SK-N-MC (cell line): ENCODE data around the gene HCRTR1.
A peak's percentile ranks its signal among the peaks of the same experiment; 100 is the strongest.

Source experiments
- DNase-seq: peaks from one replicate; pipeline ENCODE4 v3.0.0-alpha.2; 2011; ENCODE audit warnings: low read depth, low spot score
- H3K27ac ChIP-seq: fragments of 200-600 bp; sonication (generic); 2 replicates; pipeline ENCODE4 v1.5.1; 2016; ENCODE audit warnings: mixed run types
- H3K36me3 ChIP-seq: fragments of 200-600 bp; sonication (generic); 2 replicates; pipeline ENCODE4 v1.6.1; 2017; ENCODE audit warnings: antibody characterized with exemption, low read length, mixed read lengths; ENCODE audit not compliant: insufficient read depth
- H3K4me3 ChIP-seq: fragments of 200-600 bp; sonication (generic); 2 replicates; pipeline ENCODE4 v1.5.1; 2016
- H3K9ac ChIP-seq: fragments of 200-600 bp; sonication (generic); 2 replicates; pipeline ENCODE4 v1.8.0; 2017; ENCODE audit warnings: mixed run types, mixed read lengths; ENCODE audit not compliant: insufficient read length
- H3K9me3 ChIP-seq: fragments of 200-600 bp; sonication (generic); 2 replicates; pipeline ENCODE4 v1.6.1; 2017; ENCODE audit warnings: low read depth, mild to moderate bottlenecking, antibody characterized with exemption, low read length, moderate library complexity, mixed read lengths
- EZH2 ChIP-seq: fragments of 200-600 bp; sonication (generic); IDR thresholded peaks from one replicate; pipeline ENCODE4 v1.6.1; 2017; ENCODE audit warnings: antibody characterized with exemption
- FOXP2 ChIP-seq: optimal IDR thresholded peaks from 2 replicates; pipeline ENCODE3; 2011; ENCODE audit warnings: mild to moderate bottlenecking, moderate library complexity; ENCODE audit not compliant: insufficient read depth; ENCODE audit errors: extremely low read length, control extremely low read depth
- POLR2AphosphoS5 ChIP-seq: IDR thresholded peaks from 2 replicates; pipeline ENCODE4 v1.6.1; 2012; ENCODE audit warnings: mild to moderate bottlenecking, low read depth, low read length, borderline replicate concordance

HCRTR1 gene

DNA sequence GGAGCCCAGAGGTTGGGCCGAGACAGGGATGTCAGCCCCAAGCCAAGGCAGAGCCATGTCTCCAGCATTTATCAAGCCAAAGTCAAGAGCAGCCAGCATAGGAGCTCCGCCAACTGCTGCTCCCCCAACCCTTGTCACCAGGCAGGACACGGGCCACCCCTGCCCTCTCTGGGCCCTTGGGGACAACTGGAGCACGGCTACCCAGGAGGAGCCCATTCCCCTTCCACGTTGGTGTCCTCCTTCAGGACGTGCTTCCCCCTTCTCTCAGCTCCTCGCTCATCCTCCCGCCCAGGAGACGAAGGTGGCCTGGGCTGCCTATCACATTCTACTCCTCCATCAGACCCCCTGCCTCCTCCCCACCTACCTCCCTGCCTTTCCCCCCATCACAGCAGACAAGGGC, 47.0 kb downstream of the HCRTR1 start:
- DNase-seq: no peak
- H3K9ac ChIP-seq: no peak overlapping the region
- no peaks in the 10 kb centered on the region for H3K9me3 ChIP-seq
- peaks cover 62% of the 10 kb centered on the region for H3K36me3 ChIP-seq
- no peak for TF ChIP-seq EZH2
- TF ChIP-seq POLR2AphosphoS5: no peak
- TF ChIP-seq FOXP2: no peak
- H3K4me3 ChIP-seq: no peak overlapping the region
- no peak overlapping the region for H3K27ac ChIP-seq

DNA sequence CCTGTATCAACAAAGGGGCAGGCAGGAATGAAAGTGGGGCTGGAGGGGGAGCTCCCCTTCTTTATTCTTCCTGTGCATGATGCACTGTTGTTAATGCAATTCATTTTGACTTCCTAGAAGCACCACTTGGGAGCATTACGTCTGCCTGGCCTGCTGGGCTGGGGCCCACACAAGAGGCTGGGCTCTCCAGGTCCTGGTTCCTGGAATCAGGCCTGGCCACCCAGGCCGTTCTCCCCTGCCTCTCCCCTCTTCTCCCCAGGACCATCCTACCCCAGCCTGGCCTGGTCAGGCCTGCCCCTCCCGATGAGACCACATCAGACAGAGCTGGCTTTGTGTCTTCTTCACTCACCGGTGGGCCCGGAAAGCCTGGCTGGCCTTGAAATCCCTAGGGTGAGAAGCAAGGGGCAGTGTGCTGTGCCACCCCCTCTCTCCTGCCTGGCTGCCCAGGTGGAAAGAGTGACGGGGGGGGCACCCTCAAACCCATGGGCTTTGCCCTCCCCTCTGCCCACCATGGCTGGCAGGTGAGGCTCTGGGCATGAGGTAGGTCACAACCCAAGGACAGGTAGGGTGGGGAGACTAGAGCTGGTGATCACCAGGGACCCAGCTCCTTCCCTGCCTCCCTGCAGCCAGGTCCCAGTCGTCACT, 47.9 kb downstream of the HCRTR1 start:
- H3K27ac ChIP-seq: no peak overlapping the region
- TF ChIP-seq EZH2 (no peak), FOXP2 (no peak), POLR2AphosphoS5 (no peak)

DNA sequence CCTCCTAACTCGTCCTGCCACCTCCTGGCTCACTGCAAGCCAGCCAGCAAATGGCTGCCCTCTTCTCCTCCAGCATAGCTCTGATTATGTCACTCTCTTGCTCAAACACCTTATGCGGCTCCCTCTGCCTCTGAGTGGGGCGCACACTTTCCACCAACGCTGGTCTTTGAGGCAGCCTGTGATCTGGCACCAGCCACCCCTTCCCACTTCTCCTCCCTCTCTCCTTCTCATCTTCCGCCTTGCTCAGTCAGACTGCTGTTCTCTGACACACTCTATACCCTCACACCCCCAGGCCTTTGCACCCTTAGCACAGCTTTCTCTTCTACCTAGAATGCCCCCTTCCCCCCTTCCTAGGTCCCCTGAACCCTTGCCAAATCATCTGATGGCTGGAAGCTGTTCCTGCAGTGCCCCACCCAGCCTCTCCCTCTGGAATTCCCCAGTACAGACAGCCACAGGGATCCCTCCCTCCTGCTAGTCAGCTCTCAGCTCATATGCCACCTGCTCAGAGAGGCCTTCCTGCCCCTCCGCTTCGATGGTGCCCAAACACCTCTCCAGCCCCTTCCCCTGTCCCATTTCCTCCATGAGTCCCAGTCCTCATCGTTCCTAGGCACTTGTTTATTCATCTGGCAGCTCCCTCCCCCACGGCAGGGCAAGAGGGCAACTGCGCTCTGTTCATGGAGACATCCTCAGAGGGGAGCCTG, 48.9 kb downstream of the HCRTR1 start:
- DNase-seq: no peak
- Histone ChIP-seq H3K9me3 (no peaks in the 10 kb centered on the region), H3K27ac (peak overlapping the region; percentile 51), H3K36me3 (peaks cover 57% of the 10 kb centered on the region; the same call in 1 of the 2 replicates), H3K9ac (no peak overlapping the region), H3K4me3 (no peak overlapping the region)
- TF ChIP-seq FOXP2 (no peak), EZH2 (no peak), POLR2AphosphoS5 (no peak)

More for the DNA sequence above, 47.9 kb downstream of the HCRTR1 start:
- no peaks in the 10 kb centered on the region for H3K9me3 ChIP-seq
- DNase-seq: no peak
- H3K36me3 ChIP-seq: peaks cover 58% of the 10 kb centered on the region; the same call in 1 of the 2 replicates
- no peak overlapping the region for H3K9ac ChIP-seq
- H3K4me3 ChIP-seq: no peak overlapping the region

DNA sequence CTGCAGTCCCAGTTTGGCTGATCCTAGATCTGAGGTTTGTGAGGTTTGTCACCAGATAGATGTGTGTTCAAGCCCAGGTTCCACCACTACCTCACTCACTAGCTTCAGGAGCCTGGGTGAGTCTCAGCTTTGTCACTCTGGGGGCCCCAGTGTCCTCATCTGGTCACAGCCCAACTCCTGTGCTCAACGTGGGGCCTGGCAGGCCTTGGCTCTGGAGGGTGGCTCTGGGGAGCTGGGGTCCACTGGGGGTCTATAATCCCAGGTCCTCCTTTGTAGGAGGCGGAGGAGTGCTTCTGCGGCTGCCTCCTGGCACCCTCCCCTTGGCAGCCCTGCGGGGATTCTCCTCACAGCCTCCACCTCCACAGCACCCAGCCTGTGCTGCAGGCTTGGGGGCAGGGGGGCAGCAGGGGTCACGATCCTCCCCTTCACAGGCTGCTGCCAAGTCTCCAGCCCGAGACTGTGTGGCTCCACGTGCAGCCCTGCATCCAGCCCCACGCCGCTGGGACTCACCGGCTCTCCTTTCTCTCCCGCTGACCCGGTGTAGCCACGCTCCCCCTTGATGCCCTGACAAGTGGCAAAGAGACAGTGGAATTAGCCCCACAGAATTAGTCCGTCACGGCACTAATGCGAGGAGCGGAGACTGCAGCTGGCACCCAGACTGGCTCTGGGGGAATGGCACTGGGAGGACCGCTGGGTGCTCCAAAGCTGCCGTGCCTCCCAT, 49.7 kb downstream of the HCRTR1 start:
- H3K36me3 ChIP-seq: peaks cover 61% of the 10 kb centered on the region
- no peaks in the 10 kb centered on the region for H3K9me3 ChIP-seq
- no peak for DNase-seq
- H3K27ac ChIP-seq: peak overlapping the region; percentile 51
- H3K4me3 ChIP-seq: no peak overlapping the region
- TF ChIP-seq POLR2AphosphoS5: no peak
- TF ChIP-seq EZH2: no peak
- no peak overlapping the region for H3K9ac ChIP-seq

DNA sequence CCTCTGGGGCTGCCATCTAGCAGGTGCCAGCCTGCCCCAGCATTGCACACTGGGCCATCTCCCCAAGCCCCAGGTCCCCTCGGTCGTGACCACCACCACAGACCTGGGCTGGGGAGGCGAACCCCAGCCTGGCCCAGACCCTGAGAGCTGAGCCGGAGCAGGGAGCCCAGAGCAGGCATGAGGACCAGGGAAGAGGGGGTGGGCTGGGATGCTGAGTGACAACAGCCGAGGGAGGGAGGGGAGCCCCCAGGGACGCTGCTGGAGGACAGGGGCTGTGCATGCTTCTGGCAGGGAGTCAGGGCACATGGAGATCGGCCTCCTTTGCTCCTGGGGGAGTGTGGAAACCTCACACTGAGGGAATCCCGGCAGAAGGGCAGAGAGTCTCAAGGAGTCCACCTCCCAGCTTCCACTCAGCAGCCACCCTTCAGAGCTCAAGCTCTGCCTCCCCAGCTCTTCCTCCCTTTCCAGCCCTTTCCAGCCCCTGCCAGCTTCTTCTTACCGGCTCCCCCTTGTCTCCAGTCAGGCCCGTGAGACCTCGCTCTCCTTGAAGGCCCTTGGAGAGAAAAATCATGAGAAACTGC, 50.9 kb downstream of the HCRTR1 start:
- H3K27ac ChIP-seq: no peak overlapping the region
- H3K36me3 ChIP-seq: peaks cover 59% of the 10 kb centered on the region
- TF ChIP-seq FOXP2: no peak
- TF ChIP-seq POLR2AphosphoS5: no peak
- no peak for TF ChIP-seq EZH2
- H3K4me3 ChIP-seq: no peak overlapping the region
- no peak overlapping the region for H3K9ac ChIP-seq
- no peak for DNase-seq
- no peaks in the 10 kb centered on the region for H3K9me3 ChIP-seq

DNA sequence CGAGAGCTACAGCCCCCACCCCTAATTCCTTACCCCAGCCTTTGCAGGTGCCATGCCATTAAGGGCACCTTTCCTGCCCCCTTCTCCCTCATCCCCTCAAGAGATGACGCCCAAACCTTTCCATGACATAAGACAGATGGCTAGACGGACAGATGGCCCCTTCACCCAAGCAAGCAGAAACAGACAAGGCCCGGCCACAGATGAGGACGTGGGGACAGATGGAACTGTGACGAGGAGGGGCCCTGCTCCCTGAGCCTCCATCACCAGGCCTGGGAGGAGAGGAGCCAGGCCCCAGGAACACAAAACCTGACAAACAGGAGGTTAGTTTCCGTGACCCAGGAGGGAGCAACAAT, 51.9 kb downstream of the HCRTR1 start:
- no peak for DNase-seq
- no peak for TF ChIP-seq EZH2
- TF ChIP-seq POLR2AphosphoS5: no peak
- TF ChIP-seq FOXP2: no peak
- H3K36me3 ChIP-seq: peaks cover 66% of the 10 kb centered on the region
- H3K4me3 ChIP-seq: no peak overlapping the region
- H3K9me3 ChIP-seq: no peaks in the 10 kb centered on the region
- H3K9ac ChIP-seq: no peak overlapping the region
- H3K27ac ChIP-seq: peak overlapping the region; percentile 29; the same call in 1 of the 2 replicates

DNA sequence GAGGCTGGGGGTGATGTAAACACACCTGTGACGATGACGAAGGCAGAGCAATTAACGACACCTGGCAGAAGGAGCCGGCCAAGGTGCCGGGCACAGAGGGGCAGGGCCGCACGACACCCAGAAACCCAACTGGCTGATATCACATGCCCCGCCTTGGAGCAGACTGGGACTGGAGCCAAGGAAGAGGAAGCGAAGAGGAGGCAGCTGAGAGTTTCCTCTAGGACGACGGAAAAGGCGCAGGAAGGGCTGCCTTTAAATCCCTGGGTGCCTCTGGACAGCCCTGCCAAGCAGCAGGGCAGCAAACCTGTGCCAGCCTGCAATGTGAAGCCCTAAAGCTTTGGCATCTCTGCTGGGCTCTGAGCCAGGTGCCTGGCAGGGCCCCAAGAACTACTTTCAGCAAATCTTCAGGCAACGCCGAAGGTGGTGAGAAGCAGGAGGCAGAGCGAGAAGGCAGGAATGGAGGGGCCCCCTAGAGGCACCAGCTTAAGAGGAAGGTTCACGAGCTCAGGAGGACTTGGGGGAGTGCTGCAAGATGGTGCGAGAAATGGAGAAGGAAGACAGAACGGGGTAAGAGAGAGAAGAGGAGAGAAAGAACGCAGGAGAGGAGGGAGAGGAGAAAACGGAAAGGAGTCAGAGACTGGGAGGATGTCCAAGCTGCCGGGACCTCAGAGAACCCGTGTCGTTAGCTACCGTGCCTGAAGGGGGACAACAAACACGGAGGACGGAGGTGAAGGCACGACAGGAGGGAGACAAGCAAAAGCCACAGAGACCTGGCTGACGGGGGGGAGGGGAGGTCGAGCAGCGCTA, 52.5 kb downstream of the HCRTR1 start:
- no peak overlapping the region for H3K9ac ChIP-seq

DNA sequence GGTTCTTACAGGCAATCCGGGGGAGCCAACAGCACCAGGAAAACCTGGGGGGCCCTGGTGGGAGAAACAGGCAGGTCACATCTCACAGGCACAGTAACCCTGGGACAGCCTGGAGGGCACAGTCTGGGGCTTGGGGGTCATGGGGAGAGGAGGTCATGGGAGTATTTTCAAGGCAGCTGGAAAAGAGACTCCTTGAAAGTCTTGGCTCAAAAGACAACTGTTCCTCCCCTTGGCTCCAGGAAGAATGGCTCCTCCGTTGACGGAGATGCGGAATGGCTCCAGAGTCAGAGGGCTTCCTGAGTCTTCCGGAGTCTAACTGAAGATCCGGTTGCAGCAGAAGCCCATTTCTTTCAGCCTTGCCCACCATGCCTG, 53.1 kb downstream of the HCRTR1 start:
- H3K4me3 ChIP-seq: no peak overlapping the region
- no peak for TF ChIP-seq POLR2AphosphoS5
- TF ChIP-seq FOXP2: no peak
- TF ChIP-seq EZH2: no peak
- no peak overlapping the region for H3K9ac ChIP-seq
- DNase-seq: no peak
- H3K9me3 ChIP-seq: no peaks in the 10 kb centered on the region
- peak overlapping the region; percentile 29 for H3K27ac ChIP-seq
- H3K36me3 ChIP-seq: peaks cover 72% of the 10 kb centered on the region

More for the DNA sequence above, 52.5 kb downstream of the HCRTR1 start:
- H3K27ac ChIP-seq: peak overlapping the region; percentile 29
- DNase-seq: no peak
- no peaks in the 10 kb centered on the region for H3K9me3 ChIP-seq
- TF ChIP-seq POLR2AphosphoS5 (no peak), FOXP2 (no peak), EZH2 (no peak)
- H3K36me3 ChIP-seq: peaks cover 72% of the 10 kb centered on the region
- H3K4me3 ChIP-seq: peak overlapping the region; percentile 29; the same call in 1 of the 2 replicates
